OCI-LY1 (cell line): Measurements from ENCODE around the gene TPRG1.

Experiments used
- EZH2 ChIP-seq: fragments of 200-600 bp; sonication (generic), shearing (Covaris generic); IDR thresholded peaks from 2 replicates; pipeline ENCODE4 v1.8.0; 2017; ENCODE audit warnings: borderline replicate concordance, mixed run types, mild to moderate bottlenecking, antibody characterized with exemption, low read length, moderate library complexity, mixed read lengths
- TF ChIP-seq, protein P1 (sequence below): fragments of 200-600 bp; sonication (generic), shearing (Covaris generic); IDR thresholded peaks from 2 replicates; pipeline ENCODE4 v1.5.1; 2017; ENCODE audit warnings: mild to moderate bottlenecking, antibody characterized with exemption, low read length, moderate library complexity, mixed read lengths

DNA sequence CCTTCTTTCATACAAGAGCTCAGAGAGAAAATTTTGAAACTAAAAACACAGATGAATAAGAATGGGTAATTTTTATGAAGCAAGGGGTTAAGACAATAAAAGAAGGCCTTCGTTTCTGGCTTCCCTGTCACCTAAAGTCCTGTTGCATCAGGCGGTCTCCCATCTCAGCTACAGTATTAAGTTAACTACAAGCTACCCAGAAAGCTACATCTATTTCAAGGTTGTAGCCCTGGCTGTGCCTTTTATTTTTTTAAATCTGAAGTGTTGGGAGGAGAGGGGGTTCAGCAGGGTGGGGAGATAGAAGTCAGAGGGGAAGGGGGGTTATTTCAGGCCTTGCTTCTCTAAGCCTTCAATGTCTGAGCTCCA, 183.3 kb downstream of the TPRG1 start:
- TF ChIP-seq, protein P1, sequence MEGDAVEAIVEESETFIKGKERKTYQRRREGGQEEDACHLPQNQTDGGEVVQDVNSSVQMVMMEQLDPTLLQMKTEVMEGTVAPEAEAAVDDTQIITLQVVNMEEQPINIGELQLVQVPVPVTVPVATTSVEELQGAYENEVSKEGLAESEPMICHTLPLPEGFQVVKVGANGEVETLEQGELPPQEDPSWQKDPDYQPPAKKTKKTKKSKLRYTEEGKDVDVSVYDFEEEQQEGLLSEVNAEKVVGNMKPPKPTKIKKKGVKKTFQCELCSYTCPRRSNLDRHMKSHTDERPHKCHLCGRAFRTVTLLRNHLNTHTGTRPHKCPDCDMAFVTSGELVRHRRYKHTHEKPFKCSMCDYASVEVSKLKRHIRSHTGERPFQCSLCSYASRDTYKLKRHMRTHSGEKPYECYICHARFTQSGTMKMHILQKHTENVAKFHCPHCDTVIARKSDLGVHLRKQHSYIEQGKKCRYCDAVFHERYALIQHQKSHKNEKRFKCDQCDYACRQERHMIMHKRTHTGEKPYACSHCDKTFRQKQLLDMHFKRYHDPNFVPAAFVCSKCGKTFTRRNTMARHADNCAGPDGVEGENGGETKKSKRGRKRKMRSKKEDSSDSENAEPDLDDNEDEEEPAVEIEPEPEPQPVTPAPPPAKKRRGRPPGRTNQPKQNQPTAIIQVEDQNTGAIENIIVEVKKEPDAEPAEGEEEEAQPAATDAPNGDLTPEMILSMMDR: no peak
- no peak for TF ChIP-seq EZH2
